Ishikawa (cell line): ENCODE results near the gene HOXB7.

Source experiments
- CEBPB ChIP-seq: IDR thresholded peaks from 2 replicates; pipeline ENCODE4 v1.6.1; 2012
- CREB1 ChIP-seq: IDR thresholded peaks from 2 replicates; pipeline ENCODE4 v1.6.1; 2012; ENCODE audit warnings: low read depth
- EGR1 ChIP-seq: IDR thresholded peaks from 2 replicates; pipeline ENCODE4 v1.6.1; 2012
- EP300 ChIP-seq: IDR thresholded peaks from 2 replicates; pipeline ENCODE4 v1.6.1; 2012; ENCODE audit warnings: borderline replicate concordance
- RAD21 ChIP-seq: IDR thresholded peaks from 2 replicates; pipeline ENCODE4 v1.6.1; 2012; ENCODE audit warnings: low read depth
- TAF1 ChIP-seq: IDR thresholded peaks from 2 replicates; pipeline ENCODE4 v1.6.1; 2012; ENCODE audit warnings: low read depth, mild to moderate bottlenecking
- TCF12 ChIP-seq: IDR thresholded peaks from 2 replicates; pipeline ENCODE4 v1.6.1; 2012; ENCODE audit warnings: low read depth
- TEAD4 ChIP-seq: IDR thresholded peaks from 2 replicates; pipeline ENCODE4 v1.6.1; 2012
- YY1 ChIP-seq: IDR thresholded peaks from 2 replicates; pipeline ENCODE4 v1.6.1; 2012; ENCODE audit warnings: low read depth
- TF ChIP-seq, protein P1 (sequence below): IDR thresholded peaks from 2 replicates; pipeline ENCODE4 v1.6.1; 2012; ENCODE audit warnings: low read depth, mild to moderate bottlenecking
- TF ChIP-seq, protein P2 (sequence below): IDR thresholded peaks from 2 replicates; pipeline ENCODE4 v1.6.1; 2012

- TF ChIP-seq TCF12 = no peak
- TF ChIP-seq, protein P1, sequence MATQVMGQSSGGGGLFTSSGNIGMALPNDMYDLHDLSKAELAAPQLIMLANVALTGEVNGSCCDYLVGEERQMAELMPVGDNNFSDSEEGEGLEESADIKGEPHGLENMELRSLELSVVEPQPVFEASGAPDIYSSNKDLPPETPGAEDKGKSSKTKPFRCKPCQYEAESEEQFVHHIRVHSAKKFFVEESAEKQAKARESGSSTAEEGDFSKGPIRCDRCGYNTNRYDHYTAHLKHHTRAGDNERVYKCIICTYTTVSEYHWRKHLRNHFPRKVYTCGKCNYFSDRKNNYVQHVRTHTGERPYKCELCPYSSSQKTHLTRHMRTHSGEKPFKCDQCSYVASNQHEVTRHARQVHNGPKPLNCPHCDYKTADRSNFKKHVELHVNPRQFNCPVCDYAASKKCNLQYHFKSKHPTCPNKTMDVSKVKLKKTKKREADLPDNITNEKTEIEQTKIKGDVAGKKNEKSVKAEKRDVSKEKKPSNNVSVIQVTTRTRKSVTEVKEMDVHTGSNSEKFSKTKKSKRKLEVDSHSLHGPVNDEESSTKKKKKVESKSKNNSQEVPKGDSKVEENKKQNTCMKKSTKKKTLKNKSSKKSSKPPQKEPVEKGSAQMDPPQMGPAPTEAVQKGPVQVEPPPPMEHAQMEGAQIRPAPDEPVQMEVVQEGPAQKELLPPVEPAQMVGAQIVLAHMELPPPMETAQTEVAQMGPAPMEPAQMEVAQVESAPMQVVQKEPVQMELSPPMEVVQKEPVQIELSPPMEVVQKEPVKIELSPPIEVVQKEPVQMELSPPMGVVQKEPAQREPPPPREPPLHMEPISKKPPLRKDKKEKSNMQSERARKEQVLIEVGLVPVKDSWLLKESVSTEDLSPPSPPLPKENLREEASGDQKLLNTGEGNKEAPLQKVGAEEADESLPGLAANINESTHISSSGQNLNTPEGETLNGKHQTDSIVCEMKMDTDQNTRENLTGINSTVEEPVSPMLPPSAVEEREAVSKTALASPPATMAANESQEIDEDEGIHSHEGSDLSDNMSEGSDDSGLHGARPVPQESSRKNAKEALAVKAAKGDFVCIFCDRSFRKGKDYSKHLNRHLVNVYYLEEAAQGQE = no peak
- no peak for TF ChIP-seq CEBPB
- TF ChIP-seq, protein P2, sequence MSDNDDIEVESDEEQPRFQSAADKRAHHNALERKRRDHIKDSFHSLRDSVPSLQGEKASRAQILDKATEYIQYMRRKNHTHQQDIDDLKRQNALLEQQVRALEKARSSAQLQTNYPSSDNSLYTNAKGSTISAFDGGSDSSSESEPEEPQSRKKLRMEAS = no peak
- no peak for TF ChIP-seq RAD21
- no peak for TF ChIP-seq TAF1
- no peak for TF ChIP-seq EGR1
- no peak for TF ChIP-seq EP300
- TF ChIP-seq CREB1 = no peak
- no peak for TF ChIP-seq TEAD4
- no peak for TF ChIP-seq YY1
Measured at GRCh38 chr17:48630009-48630924, 19.4 kb upstream of the HOXB7 start.
